Omental fat pad (tissue), 4 donors: ENCODE measurements around the gene IRGQ. TPM values are rescaled to one million over a fixed set of nuclear protein-coding genes. Genes with fewer than 3 reads are reported as not detected.
"Not testable (repeated sequence)": the region's sequence is repeated elsewhere in the genome, so short reads cannot be mapped to it uniquely, and the experiment has no call there.

Experiments used
- ATAC-seq: fragments of 150-250 bp; one replicate; pipeline ENCODE4 v1.9.1; 2016; ENCODE audit warnings: mild to moderate bottlenecking, moderate library complexity; ENCODE audit not compliant: low FRiP score
- DNase-seq: peaks from one replicate; pipeline ENCODE4 v3.0.0-alpha.2; 2019; ENCODE audit warnings: low spot score
- total RNA-seq, 4 donors: library from RNA; depleted of rRNA; stranded (reverse); fragments of >200 nt; gene quantifications; one replicate each; pipeline ENCODE4 v1.1.0, GENCODE V29; 2016
- TF ChIP-seq, protein P1 (sequence below), 3 donors: fragments of 450-650 bp; IDR thresholded peaks; one replicate each; pipeline ENCODE4 v1.5.1; 2016 to 2017; ENCODE audit warnings: antibody characterized with exemption in 3 of 3, mild to moderate bottlenecking in 3 of 3, moderate library complexity in 2 of 3

Gene IRGQ
- total RNA-seq, 4 donors from 2014 or later = 14.4 to 24.0 (median 17.6) TPM

DNA sequence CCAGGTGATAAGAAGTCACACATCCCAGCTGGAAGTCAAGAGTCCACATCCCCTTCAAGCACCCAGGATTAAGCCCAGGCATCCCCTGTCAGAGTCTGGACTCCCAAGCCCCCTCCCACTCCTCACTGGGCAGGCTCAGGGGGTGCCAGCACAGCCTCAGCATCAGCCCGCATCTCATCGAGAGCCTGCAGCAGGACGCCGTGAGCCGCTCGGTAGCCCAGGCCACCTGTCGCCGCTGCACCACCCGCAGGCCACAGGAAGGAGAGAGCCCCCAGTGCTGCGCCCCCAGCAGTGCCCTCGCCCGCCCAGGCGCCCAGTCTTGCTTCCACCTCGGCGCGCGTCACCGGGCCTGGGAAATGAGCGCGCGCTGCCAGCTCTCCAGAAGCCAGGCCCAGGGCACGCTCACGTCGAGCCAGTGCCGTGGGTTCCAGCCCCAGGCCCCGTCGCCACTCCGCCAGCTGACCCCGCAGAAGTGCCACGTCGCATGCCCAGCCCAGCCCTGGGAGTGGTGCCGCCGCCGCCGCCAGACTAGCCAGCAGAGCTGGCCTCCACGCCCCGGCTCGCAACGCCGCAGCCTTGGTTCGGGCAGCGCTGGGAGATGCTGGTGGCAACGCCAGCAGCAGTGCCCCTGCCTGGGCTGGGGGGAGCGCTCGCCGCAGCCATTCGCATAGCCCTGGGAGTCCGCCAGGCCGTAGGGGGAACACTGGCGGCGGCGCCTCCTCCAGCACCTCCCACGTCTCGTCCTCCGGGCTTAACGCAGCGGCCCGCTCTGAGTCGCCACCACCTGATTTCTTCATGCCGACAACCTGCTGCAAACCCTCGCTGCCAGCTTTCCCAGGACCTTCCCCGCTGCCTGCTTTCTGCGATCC is 3.8 kb downstream of the IRGQ start:
- no peak for ATAC-seq
- TF ChIP-seq, protein P1, sequence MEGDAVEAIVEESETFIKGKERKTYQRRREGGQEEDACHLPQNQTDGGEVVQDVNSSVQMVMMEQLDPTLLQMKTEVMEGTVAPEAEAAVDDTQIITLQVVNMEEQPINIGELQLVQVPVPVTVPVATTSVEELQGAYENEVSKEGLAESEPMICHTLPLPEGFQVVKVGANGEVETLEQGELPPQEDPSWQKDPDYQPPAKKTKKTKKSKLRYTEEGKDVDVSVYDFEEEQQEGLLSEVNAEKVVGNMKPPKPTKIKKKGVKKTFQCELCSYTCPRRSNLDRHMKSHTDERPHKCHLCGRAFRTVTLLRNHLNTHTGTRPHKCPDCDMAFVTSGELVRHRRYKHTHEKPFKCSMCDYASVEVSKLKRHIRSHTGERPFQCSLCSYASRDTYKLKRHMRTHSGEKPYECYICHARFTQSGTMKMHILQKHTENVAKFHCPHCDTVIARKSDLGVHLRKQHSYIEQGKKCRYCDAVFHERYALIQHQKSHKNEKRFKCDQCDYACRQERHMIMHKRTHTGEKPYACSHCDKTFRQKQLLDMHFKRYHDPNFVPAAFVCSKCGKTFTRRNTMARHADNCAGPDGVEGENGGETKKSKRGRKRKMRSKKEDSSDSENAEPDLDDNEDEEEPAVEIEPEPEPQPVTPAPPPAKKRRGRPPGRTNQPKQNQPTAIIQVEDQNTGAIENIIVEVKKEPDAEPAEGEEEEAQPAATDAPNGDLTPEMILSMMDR (IDR thresholded peaks at IDR 0.05) = no peak
- no peak for DNase-seq

DNA sequence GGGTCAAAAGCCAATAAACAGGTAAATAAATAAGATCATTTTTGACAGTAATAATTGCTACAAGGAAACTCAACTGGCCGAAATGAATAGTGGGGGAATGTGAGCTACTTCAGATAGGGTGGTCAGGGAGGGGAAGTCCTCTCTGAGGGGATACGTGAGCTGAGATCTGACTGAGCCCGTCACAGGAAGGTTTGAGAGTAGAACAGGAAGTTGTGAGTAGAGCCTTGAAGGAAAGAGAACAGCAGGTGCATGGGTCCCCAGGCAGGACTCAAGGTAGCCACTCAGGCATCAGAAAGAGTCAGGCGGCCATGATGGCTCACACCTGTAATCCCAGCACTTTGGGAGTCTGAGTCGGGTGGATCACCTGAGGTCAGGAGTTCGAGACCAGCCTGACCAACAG is 6.3 kb downstream of the IRGQ start:
- DNase-seq (no peak), ATAC-seq (no peak)
- TF ChIP-seq, protein P1 (IDR thresholded peaks at IDR 0.05) = no peak

DNA sequence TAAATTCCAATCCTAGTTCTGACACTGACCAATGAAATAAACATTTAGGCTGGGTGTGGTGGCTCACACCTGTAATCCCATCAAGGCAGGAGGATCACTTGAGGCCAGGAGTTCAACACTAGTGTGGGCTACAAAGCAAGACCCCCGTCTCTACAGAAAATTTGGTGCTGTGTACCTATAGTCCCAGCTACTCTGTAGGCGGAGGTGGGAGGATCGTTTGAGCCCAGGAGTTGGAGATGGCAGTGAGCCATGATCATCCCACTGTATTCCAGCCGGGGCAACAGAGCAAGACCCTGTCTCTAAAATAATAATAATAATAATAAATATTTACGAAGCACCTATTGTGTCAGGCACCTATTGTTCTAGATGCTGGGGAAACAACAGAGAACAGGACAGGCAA is 6.7 kb downstream of the IRGQ start:
- DNase-seq (no peak), ATAC-seq (no peak)
- TF ChIP-seq, protein P1 (IDR thresholded peaks at IDR 0.05) = no peak

DNA sequence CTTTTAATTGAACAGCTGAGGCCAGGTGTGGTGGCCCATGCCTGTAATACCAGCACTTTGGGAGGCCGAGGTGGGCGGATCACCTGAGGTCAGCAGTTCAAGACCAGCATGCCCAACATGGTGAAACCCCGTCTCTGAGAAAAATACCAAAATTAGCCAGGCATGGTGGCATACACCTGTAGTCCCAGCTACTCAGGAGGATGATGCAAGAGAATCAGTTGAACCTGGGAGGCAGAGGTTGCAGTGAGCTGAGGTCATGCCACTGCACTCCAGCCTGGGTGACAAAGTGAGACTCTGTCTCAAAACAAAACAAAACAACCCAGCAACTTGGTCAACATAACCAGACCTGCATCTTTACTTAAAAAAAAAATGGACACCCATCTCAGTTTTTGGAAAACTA is 8.9 kb downstream of the IRGQ start:
- ATAC-seq, DNase-seq: not testable (repeated sequence)

DNA sequence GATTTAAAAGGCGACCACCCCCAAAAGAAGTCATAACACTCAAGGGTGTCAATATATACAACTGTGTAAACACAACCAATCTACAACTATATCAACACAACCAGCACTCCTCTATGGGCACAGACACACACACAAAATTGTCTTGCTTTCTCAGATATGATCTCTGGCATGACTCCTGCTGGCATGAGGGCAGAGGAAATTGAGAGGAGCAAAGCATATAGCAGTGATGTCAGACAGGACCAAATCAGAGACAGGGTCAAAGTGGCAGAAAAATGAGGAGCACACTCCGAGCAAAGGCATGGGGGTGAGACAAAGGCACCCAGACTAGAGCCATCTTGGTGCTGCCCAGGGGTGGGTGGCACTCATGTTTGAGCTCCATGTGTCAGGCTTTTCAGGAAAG is 9.6 kb downstream of the IRGQ start:
- ATAC-seq (no peak), DNase-seq (no peak)
- TF ChIP-seq, protein P1 (IDR thresholded peaks at IDR 0.05) = no peak

DNA sequence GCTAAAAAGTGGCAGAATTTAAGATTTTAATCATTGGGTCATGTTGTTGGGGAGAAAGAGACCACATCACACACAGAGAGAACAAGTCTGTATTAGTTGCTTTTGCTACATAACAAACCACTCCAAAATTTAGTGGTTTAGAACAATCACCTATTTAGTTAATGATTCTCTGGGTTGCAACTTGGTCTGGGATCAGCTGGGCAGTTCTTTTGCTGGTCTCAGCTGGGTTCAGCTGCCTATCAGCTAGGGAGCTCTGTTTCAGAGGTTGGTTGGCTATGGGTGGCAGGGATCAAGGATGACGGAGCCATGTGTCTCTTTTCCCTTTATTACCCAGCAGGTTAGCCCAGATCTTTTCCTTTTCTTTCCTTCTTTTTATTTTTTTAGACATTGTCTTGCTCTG is 11.4 kb downstream of the IRGQ start:
- DNase-seq (no peak), ATAC-seq (no peak)
- TF ChIP-seq, protein P1 (IDR thresholded peaks at IDR 0.05) = no peak

DNA sequence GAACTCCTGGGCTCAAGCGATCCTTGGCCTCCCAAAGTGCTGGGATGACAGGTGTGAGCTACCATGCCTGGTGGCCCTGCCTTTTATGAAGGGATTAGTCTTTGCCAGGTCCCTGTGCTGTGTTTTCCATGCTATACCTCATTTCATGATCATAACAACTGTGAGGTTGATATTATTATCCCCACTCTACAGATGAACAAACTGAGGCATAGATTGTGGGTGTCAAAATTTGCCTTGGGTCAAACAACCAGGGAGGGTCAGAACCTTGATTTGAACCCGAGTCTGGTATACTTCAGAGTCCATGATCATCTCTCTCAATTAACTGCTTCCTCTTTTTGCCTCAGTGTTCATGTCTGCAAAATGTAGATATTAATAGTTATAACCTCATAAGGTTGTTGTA is 13.4 kb downstream of the IRGQ start:
- TF ChIP-seq, protein P1 (IDR thresholded peaks at IDR 0.05) = no peak
- ATAC-seq (no peak), DNase-seq (no peak)
